Lower lobe of right lung (tissue), 2 donors: ENCODE data around the gene MTMR3. TPM values are rescaled to one million over a fixed set of nuclear protein-coding genes. Genes with fewer than 3 reads are reported as not detected.
"Not testable (repeated sequence)": the region's sequence is repeated elsewhere in the genome, so short reads cannot be mapped to it uniquely, and the experiment has no call there.

Experiments used
- ATAC-seq, 2 donors: fragments of 200-7000 bp; cut with Tn5 transposase; one replicate each; pipeline ENCODE4 v1.9.1; 2020 to 2022; ENCODE audit warnings: mild to moderate bottlenecking in 2 of 2, moderate library complexity in 2 of 2
- DNase-seq: peaks from one replicate; pipeline ENCODE4 v3.0.0-alpha.2; 2020
- H3K27ac ChIP-seq: fragments of 200-600 bp; one replicate; pipeline ENCODE4 v1.8.0; 2022
- H3K27me3 ChIP-seq: fragments of 200-600 bp; one replicate; pipeline ENCODE4 v1.8.0; 2022; ENCODE audit warnings: low read depth
- H3K36me3 ChIP-seq: fragments of 200-600 bp; one replicate; pipeline ENCODE4 v1.8.0; 2022; ENCODE audit warnings: mild to moderate bottlenecking
- H3K4me1 ChIP-seq: fragments of 200-600 bp; one replicate; pipeline ENCODE4 v1.8.0; 2022
- H3K4me3 ChIP-seq: fragments of 200-600 bp; one replicate; pipeline ENCODE4 v1.8.0; 2022; ENCODE audit warnings: mild to moderate bottlenecking
- H3K9me3 ChIP-seq: fragments of 200-600 bp; one replicate; pipeline ENCODE4 v1.8.0; 2022
- CTCF ChIP-seq: fragments of 200-600 bp; IDR thresholded peaks from one replicate; pipeline ENCODE4 v1.8.0; 2022; ENCODE audit warnings: antibody characterized with exemption, mild to moderate bottlenecking
- intact Hi-C: fragments of 100-400 bp; cut with DNase I; formaldehyde crosslinking; loops from one replicate; pipeline ENCODE4 v1.11.0; 2022
- total RNA-seq: library from RNA; stranded (reverse); fragmentation: NEBNext Ultra II Directional; extraction: Animal tissue kit (Norgen Biotek cat#: 25700); gene quantifications from one replicate; pipeline ENCODE4 v1.2.1, GENCODE V29; 2021
- donor health status: DM: no; HTN: yes; CAD: no; lungs with severe emphysema.

Gene MTMR3
- total RNA-seq, 1 donor from 2014 or later, result 58.9 TPM

GRCh38 chr22:29848111-29848510 is 34.9 kb upstream of the MTMR3 start:
- TF ChIP-seq CTCF, result no peak
- H3K4me1 ChIP-seq, result no peaks in the 10 kb centered on the region
- intact Hi-C loops, result no loop called here
- no peaks in the 10 kb centered on the region for H3K36me3 ChIP-seq
- DNase-seq (no peak), ATAC-seq (peak; percentile 37 to 56)
- H3K27me3 ChIP-seq, result no peaks in the 10 kb centered on the region
- H3K27ac ChIP-seq, result peak overlapping the region; percentile 25
- no peak overlapping the region for H3K4me3 ChIP-seq
- H3K9me3 ChIP-seq, result no peaks in the 10 kb centered on the region

GRCh38 chr22:29854432-29854831 is 28.5 kb upstream of the MTMR3 start:
- intact Hi-C loops, result no loop called here
- Histone ChIP-seq H3K27ac (no peak overlapping the region), H3K36me3 (no peaks in the 10 kb centered on the region), H3K27me3 (no peaks in the 10 kb centered on the region), H3K9me3 (no peaks in the 10 kb centered on the region), H3K4me1 (no peaks in the 10 kb centered on the region), H3K4me3 (no peak overlapping the region)
- no peak for ATAC-seq
- DNase-seq, result no peak
- no peak for TF ChIP-seq CTCF

DNA sequence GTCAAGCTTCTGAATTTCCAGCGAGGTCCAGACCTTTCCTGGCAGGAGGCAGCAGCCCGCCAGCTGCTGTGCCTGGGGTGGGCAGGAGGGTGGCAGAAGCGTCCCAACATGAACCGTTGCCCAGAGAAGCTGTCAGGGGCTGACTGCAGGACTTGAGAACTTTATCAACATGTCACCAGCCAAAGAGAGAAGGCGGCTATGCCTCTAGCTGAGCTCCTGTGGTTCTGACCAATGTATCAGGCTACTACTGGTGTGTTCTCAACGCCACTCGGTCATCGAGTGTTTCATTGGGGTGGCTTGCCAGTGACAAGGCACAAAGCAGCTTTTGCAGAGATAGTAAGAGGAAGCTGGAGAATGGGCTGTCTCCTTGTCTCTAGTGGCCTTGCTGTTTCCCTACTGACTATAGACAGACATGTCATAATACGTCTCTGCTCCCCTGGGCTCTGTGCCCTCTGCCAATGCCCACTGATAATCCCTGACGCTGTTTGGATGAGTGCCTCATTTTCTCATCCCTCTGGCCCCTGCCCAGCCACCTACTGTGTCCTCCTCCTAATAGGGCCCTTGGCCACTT is 27.3 kb upstream of the MTMR3 start:
- no peaks in the 10 kb centered on the region for H3K27me3 ChIP-seq
- H3K4me3 ChIP-seq, result no peak overlapping the region
- no peaks in the 10 kb centered on the region for H3K9me3 ChIP-seq
- no peaks in the 10 kb centered on the region for H3K36me3 ChIP-seq
- TF ChIP-seq CTCF, result no peak
- peak; percentile 37 to 66 for ATAC-seq
- H3K4me1 ChIP-seq, result no peaks in the 10 kb centered on the region
- no peak overlapping the region for H3K27ac ChIP-seq
- intact Hi-C loops, result no loop called here
- DNase-seq, result no peak

DNA sequence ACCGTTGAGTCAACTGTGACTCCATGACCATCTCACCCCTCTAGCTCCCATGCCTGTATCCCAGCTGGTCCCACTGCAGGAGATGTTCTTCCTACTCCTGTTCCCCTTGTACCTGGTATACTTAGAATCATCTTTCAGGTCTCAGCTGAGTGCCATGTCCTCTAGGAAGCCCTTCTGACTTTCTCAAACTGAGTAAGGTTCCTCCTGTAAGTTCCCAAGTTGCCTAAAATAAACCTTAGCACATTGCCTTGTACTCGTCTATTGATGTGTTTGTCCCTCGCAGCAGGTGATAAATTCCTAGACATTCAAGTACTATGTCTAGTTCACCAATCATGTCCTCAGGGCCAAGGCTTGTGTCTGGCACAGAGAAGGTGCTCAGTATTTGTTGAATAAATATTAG is 26.5 kb upstream of the MTMR3 start:
- ATAC-seq, result no peak
- intact Hi-C loops, result no loop called here

DNA sequence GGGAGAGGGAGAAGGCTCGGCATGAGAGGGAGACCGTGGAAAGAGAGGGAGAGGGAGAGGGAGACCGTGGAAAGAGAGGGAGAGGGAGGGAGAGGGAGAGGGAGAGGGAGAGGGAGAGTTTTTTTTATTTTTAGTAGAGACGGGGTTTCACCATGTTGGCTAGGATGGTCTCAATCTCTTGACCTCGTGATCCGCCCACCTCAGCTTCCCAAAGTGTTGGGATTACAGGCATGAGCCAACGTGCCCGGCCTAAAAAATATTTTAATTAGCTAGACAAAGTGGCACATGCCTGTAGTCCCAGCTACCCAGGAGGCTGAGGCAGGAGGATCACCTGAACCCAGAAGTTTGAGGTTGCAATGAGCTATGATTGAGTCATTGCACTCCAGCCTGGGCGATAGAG is 23.9 kb upstream of the MTMR3 start:
- H3K27me3 ChIP-seq, H3K27ac ChIP-seq, DNase-seq, intact Hi-C loops, H3K9me3 ChIP-seq, H3K4me1 ChIP-seq, H3K4me3 ChIP-seq, H3K36me3 ChIP-seq, ATAC-seq: not testable (repeated sequence)

More for the DNA sequence above, 26.5 kb upstream of the MTMR3 start:
- no peak overlapping the region for H3K27ac ChIP-seq
- H3K4me3 ChIP-seq, result no peak overlapping the region
- no peaks in the 10 kb centered on the region for H3K27me3 ChIP-seq
- TF ChIP-seq CTCF, result no peak
- no peak for DNase-seq
- no peaks in the 10 kb centered on the region for H3K36me3 ChIP-seq
- H3K9me3 ChIP-seq, result no peaks in the 10 kb centered on the region
- H3K4me1 ChIP-seq, result no peaks in the 10 kb centered on the region

DNA sequence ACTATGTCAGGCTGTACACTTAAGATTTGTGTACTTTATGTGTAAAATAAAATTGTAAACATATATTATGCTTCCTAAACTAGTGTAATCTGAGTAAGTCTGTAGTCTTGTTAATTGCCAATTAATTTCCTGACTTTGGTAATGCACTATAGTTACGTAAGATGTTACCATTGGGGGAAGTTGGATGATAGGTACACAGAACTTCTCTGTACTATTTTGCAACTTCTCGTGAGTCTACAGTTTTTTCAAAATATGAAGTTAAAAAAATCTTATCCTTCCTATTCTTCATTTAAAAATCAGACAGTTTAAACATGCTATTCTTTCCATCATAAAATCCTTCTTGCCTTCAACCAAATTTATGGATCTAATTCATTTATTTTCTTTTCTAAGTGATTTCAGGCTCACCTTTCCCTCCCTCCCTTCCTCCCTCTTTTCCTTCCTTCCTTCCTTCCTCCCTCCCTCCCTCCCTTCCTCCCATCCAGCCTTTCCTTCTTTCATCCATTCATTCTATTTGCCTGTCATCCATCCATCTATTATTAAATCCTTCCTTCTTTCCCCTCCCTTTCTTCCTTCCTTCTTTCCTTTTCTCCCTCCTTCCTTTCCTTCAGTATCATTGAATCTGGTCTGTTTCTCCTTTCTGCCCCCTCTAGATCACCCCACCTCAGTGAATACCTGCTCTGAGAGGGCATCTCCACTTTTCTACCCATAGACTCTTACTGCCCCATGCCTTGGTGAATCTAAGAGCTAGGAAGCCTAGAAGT is 22.8 kb upstream of the MTMR3 start:
- intact Hi-C loops, result no loop called here
- H3K27ac ChIP-seq, result no peak overlapping the region
- H3K9me3 ChIP-seq, result no peaks in the 10 kb centered on the region
- no peaks in the 10 kb centered on the region for H3K27me3 ChIP-seq
- H3K4me3 ChIP-seq, result no peak overlapping the region
- H3K4me1 ChIP-seq, result no peaks in the 10 kb centered on the region
- no peak for ATAC-seq
- DNase-seq, result no peak
- TF ChIP-seq CTCF, result no peak
- H3K36me3 ChIP-seq, result no peaks in the 10 kb centered on the region
